Right atrium auricular region (tissue), 2 donors: ENCODE data around the gene RMI2. TPM values are rescaled to one million over a fixed set of nuclear protein-coding genes. Genes with fewer than 3 reads are reported as not detected.

ENCODE experiments used
- DNase-seq: peaks from one replicate; pipeline ENCODE4 v3.0.0-alpha.2; 2019; ENCODE audit warnings: low spot score
- H3K27ac ChIP-seq, 2 donors: fragments of 200-600 bp; sonication (generic); 1 replicate in 1 of 2; 2 replicates in 1 of 2; pipeline ENCODE4 v1.5.1; 2016 to 2019
- H3K27me3 ChIP-seq, 2 donors: fragments of 200-600 bp; sonication (generic); one replicate each; pipeline versions ENCODE4 v1.5.1 to v1.6.0; 2017 to 2019
- H3K36me3 ChIP-seq: fragments of 200-600 bp; sonication (generic); one replicate; pipeline ENCODE4 v1.5.1; 2016
- H3K4me1 ChIP-seq, 2 donors: fragments of 200-600 bp; sonication (generic); one replicate each; pipeline versions ENCODE4 v1.5.1 to v1.6.0; 2017 to 2019
- H3K4me3 ChIP-seq, 2 donors: fragments of 200-600 bp; sonication (generic); 1 replicate in 1 of 2; 2 replicates in 1 of 2; pipeline ENCODE4 v1.5.1; 2017 to 2019; ENCODE audit warnings: mild to moderate bottlenecking in 1 of 2, moderate library complexity in 1 of 2
- H3K9me3 ChIP-seq, 2 donors: fragments of 200-600 bp; sonication (generic); one replicate each; pipeline ENCODE4 v1.5.1; 2019
- total RNA-seq, 2 donors: library from RNA; depleted of rRNA; stranded (reverse); fragments of >200 nt; gene quantifications; one replicate each; pipeline ENCODE4 v1.1.0, GENCODE V29; 2016
- TF ChIP-seq, protein P1 (sequence below), 2 donors: fragments of 200-600 bp; sonication (generic); IDR thresholded peaks; one replicate each; pipeline ENCODE4 v1.5.1; 2019; ENCODE audit warnings: antibody characterized with exemption in 2 of 2

RMI2 gene
- total RNA-seq, 2 donors from 2014 or later: 0.85 TPM; not detected in 1

- no peaks in the 10 kb centered on the region for H3K9me3 ChIP-seq
- H3K27me3 ChIP-seq: no peaks in the 10 kb centered on the region
- TF ChIP-seq, protein P1, sequence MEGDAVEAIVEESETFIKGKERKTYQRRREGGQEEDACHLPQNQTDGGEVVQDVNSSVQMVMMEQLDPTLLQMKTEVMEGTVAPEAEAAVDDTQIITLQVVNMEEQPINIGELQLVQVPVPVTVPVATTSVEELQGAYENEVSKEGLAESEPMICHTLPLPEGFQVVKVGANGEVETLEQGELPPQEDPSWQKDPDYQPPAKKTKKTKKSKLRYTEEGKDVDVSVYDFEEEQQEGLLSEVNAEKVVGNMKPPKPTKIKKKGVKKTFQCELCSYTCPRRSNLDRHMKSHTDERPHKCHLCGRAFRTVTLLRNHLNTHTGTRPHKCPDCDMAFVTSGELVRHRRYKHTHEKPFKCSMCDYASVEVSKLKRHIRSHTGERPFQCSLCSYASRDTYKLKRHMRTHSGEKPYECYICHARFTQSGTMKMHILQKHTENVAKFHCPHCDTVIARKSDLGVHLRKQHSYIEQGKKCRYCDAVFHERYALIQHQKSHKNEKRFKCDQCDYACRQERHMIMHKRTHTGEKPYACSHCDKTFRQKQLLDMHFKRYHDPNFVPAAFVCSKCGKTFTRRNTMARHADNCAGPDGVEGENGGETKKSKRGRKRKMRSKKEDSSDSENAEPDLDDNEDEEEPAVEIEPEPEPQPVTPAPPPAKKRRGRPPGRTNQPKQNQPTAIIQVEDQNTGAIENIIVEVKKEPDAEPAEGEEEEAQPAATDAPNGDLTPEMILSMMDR (IDR thresholded peaks at IDR 0.05): no peak
- DNase-seq: no peak
- no peak overlapping the region for H3K27ac ChIP-seq
- no peak overlapping the region for H3K4me3 ChIP-seq
- H3K4me1 ChIP-seq: peaks cover 0 to 20% of the 10 kb centered on the region in 2 donors
- H3K36me3 ChIP-seq: no peaks in the 10 kb centered on the region
Observed at GRCh38 chr16:11346700-11347319, 1.6 kb downstream of the RMI2 start.

GRCh38 chr16:11347831-11348230 is 2.6 kb downstream of the RMI2 start:
- Histone ChIP-seq H3K4me1 (peaks cover 0 to 20% of the 10 kb centered on the region in 2 donors), H3K27ac (no peak overlapping the region), H3K36me3 (no peaks in the 10 kb centered on the region), H3K4me3 (no peak overlapping the region), H3K9me3 (no peaks in the 10 kb centered on the region), H3K27me3 (no peaks in the 10 kb centered on the region)
- no peak for DNase-seq
- TF ChIP-seq, protein P1 (IDR thresholded peaks at IDR 0.05): no peak

- H3K4me1 ChIP-seq: peaks cover 0 to 20% of the 10 kb centered on the region in 2 donors
- DNase-seq: no peak
Observed at GRCh38 chr16:11348737-11349598, 3.7 kb downstream of the RMI2 start.

DNA sequence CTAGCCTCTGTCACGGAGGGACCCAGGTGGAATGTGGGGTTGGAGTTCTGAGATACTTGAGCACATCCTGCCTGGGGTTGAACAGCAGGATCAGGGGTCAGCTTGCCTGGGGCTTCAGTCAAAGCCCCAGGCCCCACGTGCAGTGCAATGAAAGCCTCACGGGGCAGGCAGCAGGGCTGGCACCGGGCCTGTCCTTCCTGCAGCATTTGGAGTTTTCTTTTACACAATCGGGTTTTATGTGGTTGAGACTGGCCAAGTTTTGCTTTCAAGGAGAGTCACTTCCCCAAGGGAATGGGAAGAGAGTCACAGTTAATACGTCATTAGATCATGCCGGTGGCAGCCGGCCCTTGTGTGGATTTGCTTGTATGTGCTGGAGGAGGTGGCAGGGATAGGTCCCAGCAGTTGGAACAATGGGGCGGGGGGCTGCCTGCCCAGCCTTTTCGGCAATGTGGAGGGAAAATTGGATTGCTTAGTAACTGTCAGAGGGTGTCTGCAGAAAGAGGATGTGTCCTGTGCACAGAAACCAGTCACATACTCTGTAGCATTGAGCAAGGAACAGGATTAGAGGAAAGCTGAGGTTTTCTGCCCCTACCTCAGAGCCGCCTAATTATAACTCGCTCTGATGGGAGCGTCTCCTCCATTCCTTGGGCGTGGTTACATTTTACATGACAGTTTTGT is 4.5 kb downstream of the RMI2 start:
- TF ChIP-seq, protein P1 (IDR thresholded peaks at IDR 0.05): no peak
- peak; percentile 82 for DNase-seq
- H3K4me3 ChIP-seq: no peak overlapping the region

More at GRCh38 chr16:11348737-11349598, 3.7 kb downstream of the RMI2 start:
- Histone ChIP-seq H3K9me3 (no peaks in the 10 kb centered on the region), H3K36me3 (no peaks in the 10 kb centered on the region), H3K4me3 (no peak overlapping the region), H3K27me3 (no peaks in the 10 kb centered on the region), H3K27ac (peak overlapping the region in 1 of 2 donors; percentile 48)
- TF ChIP-seq, protein P1 (IDR thresholded peaks at IDR 0.05): no peak

GRCh38 chr16:11350519-11350918 is 5.3 kb downstream of the RMI2 start:
- no peak overlapping the region for H3K4me3 ChIP-seq
- H3K27me3 ChIP-seq: no peaks in the 10 kb centered on the region
- peaks cover 0 to 28% of the 10 kb centered on the region in 2 donors for H3K4me1 ChIP-seq
- no peaks in the 10 kb centered on the region for H3K36me3 ChIP-seq
- DNase-seq: no peak
- TF ChIP-seq, protein P1 (IDR thresholded peaks at IDR 0.05): no peak
- H3K27ac ChIP-seq: no peak overlapping the region
- no peaks in the 10 kb centered on the region for H3K9me3 ChIP-seq

More for the DNA sequence above, 4.5 kb downstream of the RMI2 start:
- Histone ChIP-seq H3K4me1 (peaks cover 0 to 21% of the 10 kb centered on the region in 2 donors), H3K27ac (peak overlapping the region in 1 of 2 donors; percentile 48), H3K9me3 (no peaks in the 10 kb centered on the region), H3K36me3 (no peaks in the 10 kb centered on the region), H3K27me3 (no peaks in the 10 kb centered on the region)
